AG09309 (cell line): ENCODE measurements around the gene JMJD1C.

Source experiments
- DNase-seq: peaks from one replicate; pipeline ENCODE4 v3.0.0-alpha.2; 2010; ENCODE audit warnings: low read depth
- H3K4me3 ChIP-seq: 2 replicates; pipeline ENCODE4 v1.5.1; 2011; ENCODE audit warnings: mild to moderate bottlenecking, low read depth, low read length, moderate library complexity; ENCODE audit not compliant: control insufficient read depth
- TF ChIP-seq, protein P1 (sequence below): IDR thresholded peaks from 2 replicates; pipeline ENCODE4 v1.5.1; 2011; ENCODE audit warnings: mild to moderate bottlenecking, low read depth, low read length, inconsistent platforms; ENCODE audit not compliant: insufficient read depth, control insufficient read depth; ENCODE audit errors: missing control alignments

Gene JMJD1C

DNA sequence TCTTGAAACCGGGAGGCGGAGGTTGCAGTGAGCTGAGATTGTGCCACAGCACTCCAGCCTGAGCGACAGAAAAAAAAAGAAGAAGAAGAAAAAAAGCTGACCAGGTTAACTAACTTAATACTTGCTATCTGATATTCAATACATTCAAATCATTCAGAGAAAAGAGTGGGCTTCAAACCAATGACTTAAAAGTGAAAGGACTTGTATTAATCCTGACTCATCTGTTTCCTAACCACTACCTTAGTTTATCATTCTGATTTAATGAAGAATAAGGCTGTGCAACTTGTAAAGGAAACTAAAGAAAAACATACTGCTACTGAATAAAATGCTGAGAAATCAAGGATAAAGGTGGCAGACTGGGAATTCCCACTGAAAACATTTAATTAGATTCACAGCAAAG, 204.3 kb downstream of the JMJD1C start:
- no peak for DNase-seq
- no peak overlapping the region for H3K4me3 ChIP-seq
- TF ChIP-seq, protein P1, sequence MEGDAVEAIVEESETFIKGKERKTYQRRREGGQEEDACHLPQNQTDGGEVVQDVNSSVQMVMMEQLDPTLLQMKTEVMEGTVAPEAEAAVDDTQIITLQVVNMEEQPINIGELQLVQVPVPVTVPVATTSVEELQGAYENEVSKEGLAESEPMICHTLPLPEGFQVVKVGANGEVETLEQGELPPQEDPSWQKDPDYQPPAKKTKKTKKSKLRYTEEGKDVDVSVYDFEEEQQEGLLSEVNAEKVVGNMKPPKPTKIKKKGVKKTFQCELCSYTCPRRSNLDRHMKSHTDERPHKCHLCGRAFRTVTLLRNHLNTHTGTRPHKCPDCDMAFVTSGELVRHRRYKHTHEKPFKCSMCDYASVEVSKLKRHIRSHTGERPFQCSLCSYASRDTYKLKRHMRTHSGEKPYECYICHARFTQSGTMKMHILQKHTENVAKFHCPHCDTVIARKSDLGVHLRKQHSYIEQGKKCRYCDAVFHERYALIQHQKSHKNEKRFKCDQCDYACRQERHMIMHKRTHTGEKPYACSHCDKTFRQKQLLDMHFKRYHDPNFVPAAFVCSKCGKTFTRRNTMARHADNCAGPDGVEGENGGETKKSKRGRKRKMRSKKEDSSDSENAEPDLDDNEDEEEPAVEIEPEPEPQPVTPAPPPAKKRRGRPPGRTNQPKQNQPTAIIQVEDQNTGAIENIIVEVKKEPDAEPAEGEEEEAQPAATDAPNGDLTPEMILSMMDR = no peak

DNA sequence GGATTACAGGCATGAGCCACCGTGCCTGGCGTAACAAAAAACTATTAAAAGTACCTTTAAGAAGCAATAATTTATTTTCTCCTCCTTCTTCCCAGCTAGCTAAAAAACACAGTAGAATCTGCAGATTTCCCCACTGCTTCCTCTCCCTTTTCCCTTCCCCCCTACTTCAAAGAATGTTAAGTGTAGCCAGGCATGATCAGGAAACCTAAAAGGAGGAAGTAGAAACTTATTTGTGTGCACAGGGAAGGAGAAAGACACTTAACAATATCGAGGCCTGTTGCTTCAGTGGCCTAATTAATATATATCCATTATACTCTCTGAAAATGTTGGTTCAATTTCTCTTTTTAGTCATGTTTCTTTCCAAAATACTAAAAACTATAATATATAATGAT, 204.9 kb downstream of the JMJD1C start:
- TF ChIP-seq, protein P1 = no peak
- DNase-seq = no peak
- H3K4me3 ChIP-seq = no peak overlapping the region

DNA sequence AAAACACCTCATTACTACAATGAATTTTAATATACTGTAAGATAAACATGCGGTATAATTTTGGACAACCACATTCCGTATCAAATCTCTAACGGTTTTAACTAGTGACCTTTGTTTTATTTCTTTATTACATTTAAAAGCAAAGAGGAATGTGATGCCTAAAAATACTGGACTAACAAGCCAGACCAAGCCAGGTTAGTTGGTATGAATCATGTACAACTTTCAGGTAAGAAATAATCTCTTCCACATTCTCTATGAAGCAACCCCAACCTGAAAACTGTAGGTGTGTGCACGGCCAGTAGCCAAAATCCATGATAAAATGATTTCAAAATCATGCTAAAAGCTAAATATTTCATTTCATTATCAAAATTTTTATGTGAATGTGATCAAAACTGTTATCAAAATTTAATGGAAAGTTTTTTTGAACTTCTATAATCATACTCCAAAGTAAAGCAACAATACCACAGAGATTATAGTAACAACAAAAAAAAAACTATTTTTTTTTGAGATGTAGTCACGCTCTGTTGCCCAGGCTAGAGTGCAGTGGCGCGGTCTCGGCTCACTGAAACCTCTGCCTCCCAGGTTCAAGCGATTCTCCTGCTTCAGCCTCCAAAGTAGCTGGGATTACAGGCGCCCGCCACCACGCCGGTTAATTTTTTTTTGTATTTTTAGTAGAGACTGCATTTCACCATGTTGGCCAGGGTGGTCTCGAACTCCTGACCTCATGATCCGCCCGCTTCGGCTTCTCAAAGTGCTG, 205.5 kb downstream of the JMJD1C start:
- no peak overlapping the region for H3K4me3 ChIP-seq
- TF ChIP-seq, protein P1 = no peak

DNA sequence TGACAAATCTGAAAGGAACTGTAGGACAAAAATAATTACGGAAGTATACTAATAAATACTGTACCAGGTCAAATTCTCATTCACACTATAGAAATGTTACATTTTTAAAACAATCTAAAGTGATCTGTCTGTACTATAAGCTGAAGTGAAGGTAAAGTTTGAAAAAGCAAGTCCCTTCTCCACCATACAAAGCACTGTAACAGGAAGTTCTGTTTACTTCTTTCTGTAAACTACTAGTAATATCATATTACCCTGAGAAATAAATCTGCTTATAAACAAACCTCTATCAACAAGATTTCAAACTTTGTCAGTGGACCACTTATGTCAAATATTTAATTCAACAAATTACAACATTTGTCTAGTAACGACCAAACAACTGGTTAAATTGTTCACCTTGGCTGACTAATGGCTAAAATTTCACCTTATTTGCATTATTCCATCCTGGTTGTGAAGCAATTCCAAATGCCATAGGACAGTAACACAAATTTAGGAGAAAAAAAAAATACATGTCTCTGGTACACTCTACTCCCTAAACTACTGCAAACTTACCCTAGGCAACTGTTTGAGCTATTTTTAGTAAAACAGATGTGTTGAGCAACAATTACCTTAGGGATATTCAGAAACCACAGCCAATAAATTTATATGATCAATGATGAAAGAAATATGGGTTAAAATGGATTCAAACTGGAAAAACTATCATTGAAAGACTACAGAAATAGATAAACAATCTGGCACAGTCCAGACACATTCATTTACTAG, 206.7 kb downstream of the JMJD1C start:
- no peak overlapping the region for H3K4me3 ChIP-seq
- DNase-seq = no peak
- TF ChIP-seq, protein P1 = no peak

More for the DNA sequence above, 205.5 kb downstream of the JMJD1C start:
- no peak for DNase-seq

DNA sequence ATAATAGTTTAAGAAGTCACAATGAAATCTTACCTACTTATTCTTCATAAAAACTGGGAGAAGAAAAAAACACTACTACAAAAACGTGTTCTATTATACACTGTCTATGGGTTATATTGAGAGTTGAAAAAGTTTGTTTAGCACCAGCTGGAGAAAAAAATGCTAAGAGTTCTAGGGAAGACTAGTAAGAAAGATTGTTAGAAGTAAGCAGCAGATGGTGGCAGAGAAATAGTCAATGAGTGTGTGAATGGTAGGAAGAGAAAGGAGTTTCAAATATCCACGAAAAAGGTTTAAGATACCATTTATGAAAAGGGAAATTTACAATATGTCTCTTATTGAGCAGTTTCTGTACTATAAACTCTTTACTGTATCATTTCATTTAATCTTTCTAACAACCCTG, 208.0 kb downstream of the JMJD1C start:
- no peak overlapping the region for H3K4me3 ChIP-seq
- TF ChIP-seq, protein P1 = no peak
- no peak for DNase-seq

DNA sequence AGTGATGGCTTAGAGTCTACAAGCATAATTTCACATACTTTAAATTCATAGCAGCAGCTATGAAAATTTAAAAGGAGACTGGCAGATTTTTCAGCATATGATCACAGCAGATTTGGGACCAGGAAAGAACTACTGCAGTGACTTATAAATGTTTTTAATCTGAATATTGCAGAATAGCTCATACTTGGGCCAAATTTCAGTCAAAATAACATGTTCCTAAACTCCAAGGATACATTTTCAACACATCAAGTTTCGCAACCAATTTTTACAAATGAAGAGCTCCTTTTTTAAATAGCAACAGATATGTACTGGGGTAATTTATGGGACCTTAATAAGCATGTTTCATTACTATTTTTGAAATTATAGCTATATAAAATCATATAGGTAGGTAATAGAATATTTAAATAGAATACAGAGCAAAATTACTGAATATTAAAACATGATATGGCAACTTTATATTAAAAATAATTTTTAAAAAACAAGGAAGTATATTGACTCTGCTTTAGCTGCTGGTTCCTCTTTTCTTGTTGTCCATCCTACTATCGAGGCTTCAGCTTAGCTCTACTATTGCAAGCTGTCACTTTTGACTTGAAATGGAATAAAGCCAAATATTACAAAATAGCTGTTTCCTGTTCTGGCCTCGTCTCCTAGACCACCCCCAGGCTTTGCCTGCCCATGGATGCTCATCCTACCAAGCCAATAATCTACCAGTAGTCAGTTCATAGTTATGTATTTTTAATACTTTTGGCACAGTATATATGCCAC, 209.6 kb downstream of the JMJD1C start:
- no peak overlapping the region for H3K4me3 ChIP-seq
- TF ChIP-seq, protein P1 = no peak
- no peak for DNase-seq
